IPS-15b (cell line): ENCODE results near the gene GATM.

Source experiments
- H3K27me3 ChIP-seq: one replicate; pipeline ENCODE4 v1.6.1; 2013; ENCODE audit warnings: low read length; ENCODE audit not compliant: control insufficient read depth, insufficient read depth
- H3K36me3 ChIP-seq: one replicate; pipeline ENCODE4 v1.6.1; 2013; ENCODE audit warnings: low read length; ENCODE audit not compliant: control insufficient read depth, insufficient read depth
- H3K4me1 ChIP-seq: one replicate; pipeline ENCODE4 v1.6.1; 2013; ENCODE audit warnings: mild to moderate bottlenecking, low read length; ENCODE audit not compliant: control insufficient read depth, insufficient read depth
- H3K4me3 ChIP-seq: one replicate; pipeline ENCODE4 v1.5.1; 2013; ENCODE audit warnings: low read depth, low read length
- H3K9ac ChIP-seq: one replicate; pipeline ENCODE4 v1.6.1; 2013; ENCODE audit warnings: low read depth, mild to moderate bottlenecking, low read length
- H3K9me3 ChIP-seq: one replicate; pipeline ENCODE4 v1.6.1; 2013; ENCODE audit warnings: mild to moderate bottlenecking, low read length; ENCODE audit not compliant: control insufficient read depth, insufficient read depth

GATM gene

DNA sequence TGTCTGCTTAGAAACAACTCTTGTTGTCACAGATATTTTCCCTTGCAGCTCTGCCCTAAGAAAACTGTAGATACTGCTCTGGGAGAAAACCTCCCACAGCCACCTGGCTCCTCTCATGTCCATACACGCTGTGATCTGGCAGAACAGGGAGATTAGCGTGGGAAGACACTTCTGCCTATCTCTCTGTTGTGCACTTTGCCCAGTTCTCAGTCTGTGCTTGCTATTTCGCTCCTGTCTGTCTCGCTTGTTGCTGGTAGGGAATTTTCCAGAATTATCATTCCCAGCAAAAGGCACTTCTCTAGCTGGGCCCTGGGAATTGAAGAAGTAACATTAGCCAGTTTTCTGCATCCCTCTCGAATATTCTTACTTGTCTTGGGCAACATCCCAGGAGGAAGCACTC is 8.1 kb upstream of the GATM start:
- Histone ChIP-seq H3K36me3 (no peaks in the 10 kb centered on the region), H3K4me3 (no peak overlapping the region), H3K9me3 (no peaks in the 10 kb centered on the region), H3K4me1 (no peaks in the 10 kb centered on the region), H3K9ac (no peak overlapping the region), H3K27me3 (peaks cover 5% of the 10 kb centered on the region)

GRCh38 chr15:45385590-45385989 is 7.2 kb upstream of the GATM start:
- H3K4me3 ChIP-seq: no peak overlapping the region

GRCh38 chr15:45384700-45385099 is 6.4 kb upstream of the GATM start:
- Histone ChIP-seq H3K4me1 (no peaks in the 10 kb centered on the region), H3K27me3 (peaks cover 16% of the 10 kb centered on the region)

More at GRCh38 chr15:45385590-45385989, 7.2 kb upstream of the GATM start:
- H3K36me3 ChIP-seq: no peaks in the 10 kb centered on the region
- peaks cover 12% of the 10 kb centered on the region for H3K27me3 ChIP-seq
- no peak overlapping the region for H3K9ac ChIP-seq
- H3K9me3 ChIP-seq: no peaks in the 10 kb centered on the region
- H3K4me1 ChIP-seq: no peaks in the 10 kb centered on the region

GRCh38 chr15:45378913-45379262 is 544 bp upstream of the GATM start:
- H3K9ac ChIP-seq: no peak overlapping the region
- peaks cover 58% of the 10 kb centered on the region for H3K27me3 ChIP-seq
- no peaks in the 10 kb centered on the region for H3K9me3 ChIP-seq
- H3K36me3 ChIP-seq: no peaks in the 10 kb centered on the region
- H3K4me3 ChIP-seq: peak overlapping the region; percentile 82
- H3K4me1 ChIP-seq: peaks cover 5% of the 10 kb centered on the region

More at GRCh38 chr15:45384700-45385099, 6.4 kb upstream of the GATM start:
- H3K9ac ChIP-seq: no peak overlapping the region
- H3K4me3 ChIP-seq: no peak overlapping the region
- no peaks in the 10 kb centered on the region for H3K9me3 ChIP-seq
- H3K36me3 ChIP-seq: no peaks in the 10 kb centered on the region

DNA sequence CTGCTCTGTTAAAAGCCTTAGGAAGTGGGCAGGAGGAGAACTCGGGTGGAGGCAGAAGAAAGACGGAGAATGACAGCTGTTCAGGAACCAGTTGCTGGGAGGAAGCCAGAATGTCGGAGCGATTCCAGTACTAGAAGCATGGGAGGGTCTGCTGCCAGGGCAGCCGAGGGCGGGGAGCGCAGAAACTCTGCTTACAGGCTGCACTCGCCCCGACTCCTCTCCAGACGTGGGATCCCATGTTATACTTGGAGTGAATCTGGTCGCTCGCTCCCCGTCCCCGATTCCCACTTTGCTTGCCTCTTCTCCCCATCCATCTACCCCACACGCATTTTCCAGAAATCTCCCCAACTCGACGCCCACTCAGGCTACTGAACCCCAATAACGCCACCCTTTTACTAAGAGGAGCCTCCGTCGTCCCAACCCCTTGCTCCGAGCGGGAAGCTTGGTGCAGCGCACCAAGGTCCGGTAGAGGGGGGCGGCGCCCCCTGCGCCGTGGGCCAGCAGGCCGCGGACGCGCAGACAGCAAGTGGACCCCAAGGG is 665 bp downstream of the GATM start:
- peak overlapping the region; percentile 82 for H3K4me3 ChIP-seq
- peaks cover 5% of the 10 kb centered on the region for H3K4me1 ChIP-seq
- no peaks in the 10 kb centered on the region for H3K9me3 ChIP-seq
- H3K9ac ChIP-seq: peak overlapping the region; percentile 54
- H3K36me3 ChIP-seq: no peaks in the 10 kb centered on the region
- H3K27me3 ChIP-seq: peaks cover 58% of the 10 kb centered on the region

- H3K27me3 ChIP-seq: peaks cover 58% of the 10 kb centered on the region
- peak overlapping the region; percentile 82 for H3K4me3 ChIP-seq
- no peak overlapping the region for H3K9ac ChIP-seq
- H3K36me3 ChIP-seq: no peaks in the 10 kb centered on the region
- H3K4me1 ChIP-seq: peaks cover 11% of the 10 kb centered on the region
- H3K9me3 ChIP-seq: no peaks in the 10 kb centered on the region
These were observed 1.3 kb downstream of the GATM start for GRCh38 chr15:45376967-45377608.

GRCh38 chr15:45376300-45376928 is 1.9 kb downstream of the GATM start:
- Histone ChIP-seq H3K9me3 (no peaks in the 10 kb centered on the region), H3K9ac (no peak overlapping the region), H3K4me3 (no peak overlapping the region), H3K36me3 (no peaks in the 10 kb centered on the region), H3K27me3 (peaks cover 53% of the 10 kb centered on the region), H3K4me1 (peaks cover 16% of the 10 kb centered on the region)

DNA sequence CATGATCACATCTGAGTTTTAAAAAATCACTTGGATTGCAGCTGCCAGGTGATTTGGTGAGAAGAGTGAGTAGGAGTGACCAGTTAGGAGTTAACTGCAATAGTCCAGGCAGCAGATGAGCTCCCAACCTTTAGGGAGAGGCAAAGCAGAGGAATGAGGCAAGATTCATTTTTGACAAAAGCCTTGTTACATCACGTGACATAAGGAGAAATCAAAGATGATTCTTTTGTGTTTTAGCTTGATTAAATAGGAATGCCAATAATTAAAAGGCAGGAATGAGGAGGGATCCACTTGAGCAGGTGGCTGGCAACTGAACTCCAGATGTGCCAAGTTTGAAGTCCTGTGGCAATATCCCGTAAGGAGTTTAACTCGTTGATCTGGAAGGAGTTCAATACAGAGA is 2.5 kb downstream of the GATM start:
- no peak overlapping the region for H3K4me3 ChIP-seq
- no peak overlapping the region for H3K9ac ChIP-seq
- peaks cover 48% of the 10 kb centered on the region for H3K27me3 ChIP-seq
- H3K9me3 ChIP-seq: no peaks in the 10 kb centered on the region
- H3K4me1 ChIP-seq: peaks cover 17% of the 10 kb centered on the region
- no peaks in the 10 kb centered on the region for H3K36me3 ChIP-seq

DNA sequence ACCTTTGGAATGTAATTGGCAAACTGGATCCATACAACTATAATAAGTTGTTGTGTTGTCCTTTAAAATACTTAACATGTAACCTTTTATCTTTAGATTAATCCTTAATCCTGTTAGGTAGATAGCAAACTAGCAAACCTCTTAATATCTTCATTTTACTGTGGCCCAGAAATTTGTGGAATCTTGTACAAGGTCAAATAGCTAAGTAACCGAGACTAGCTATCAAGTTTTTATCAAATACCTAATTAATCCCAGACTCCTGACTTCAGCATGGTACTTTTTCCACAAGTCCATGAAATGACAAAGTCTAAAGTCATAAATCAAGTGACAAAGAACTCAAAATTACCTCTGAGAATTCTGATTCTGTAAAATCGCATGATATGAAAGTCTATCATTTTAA is 4.4 kb downstream of the GATM start:
- Histone ChIP-seq H3K27me3 (peaks cover 35% of the 10 kb centered on the region), H3K9ac (no peak overlapping the region), H3K4me3 (no peak overlapping the region), H3K9me3 (no peaks in the 10 kb centered on the region), H3K4me1 (peaks cover 17% of the 10 kb centered on the region), H3K36me3 (no peaks in the 10 kb centered on the region)

DNA sequence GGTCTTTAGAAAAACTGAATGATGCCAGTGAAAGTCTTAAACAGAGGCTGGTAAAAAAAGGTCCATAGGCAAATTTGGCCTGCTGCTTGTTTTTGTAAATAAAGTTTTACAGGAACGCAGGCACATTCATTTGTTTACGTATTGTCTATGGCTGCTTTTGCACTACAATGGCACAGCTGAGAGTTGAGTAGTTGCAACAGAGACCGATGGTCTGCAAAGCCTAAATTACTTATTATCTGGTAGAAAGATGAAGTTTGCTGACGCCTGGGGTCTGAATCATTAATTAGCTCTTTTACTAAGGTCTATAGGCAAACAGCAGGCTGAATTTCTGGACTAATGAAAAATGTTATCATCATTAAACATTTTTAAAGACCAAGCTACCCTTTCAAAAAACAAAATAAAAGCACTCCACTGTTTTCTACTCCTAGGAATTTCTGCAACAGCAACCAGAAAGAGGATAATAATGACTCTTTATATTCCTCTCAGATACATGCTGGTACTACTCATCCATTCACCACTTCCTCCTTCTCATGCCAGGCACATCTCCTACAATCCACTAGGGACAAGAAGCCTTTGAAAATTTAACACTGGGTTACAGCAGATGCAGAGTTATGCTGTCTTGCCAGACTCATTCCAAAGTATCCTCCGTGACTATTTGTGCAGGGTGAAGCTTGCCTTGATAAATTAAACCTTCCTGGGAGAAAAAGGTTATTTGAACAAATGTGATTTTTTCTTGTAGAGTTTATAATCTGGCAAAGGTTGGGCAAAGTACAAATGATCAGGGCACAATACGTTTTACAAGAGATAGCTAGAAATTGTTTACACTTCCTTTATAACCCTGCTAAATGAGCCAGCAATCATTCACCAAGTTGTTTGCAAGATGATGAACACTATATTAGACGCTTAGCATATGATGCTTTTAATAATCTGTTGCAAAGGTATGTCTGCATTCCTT is 6.0 kb downstream of the GATM start:
- no peak overlapping the region for H3K4me3 ChIP-seq
- no peaks in the 10 kb centered on the region for H3K36me3 ChIP-seq
- H3K4me1 ChIP-seq: peaks cover 16% of the 10 kb centered on the region
- H3K27me3 ChIP-seq: peaks cover 25% of the 10 kb centered on the region
- H3K9me3 ChIP-seq: no peaks in the 10 kb centered on the region
- no peak overlapping the region for H3K9ac ChIP-seq

GRCh38 chr15:45371546-45371945 is 6.8 kb downstream of the GATM start:
- Histone ChIP-seq H3K9ac (no peak overlapping the region), H3K4me3 (no peak overlapping the region), H3K9me3 (no peaks in the 10 kb centered on the region), H3K36me3 (no peaks in the 10 kb centered on the region), H3K4me1 (peaks cover 12% of the 10 kb centered on the region), H3K27me3 (peaks cover 17% of the 10 kb centered on the region)
